ENCODE measurements around the gene DEGS2.

- TF ChIP-seq CTCF (conservative IDR thresholded peaks at IDR 0.05), result no peak
- no peak for TF ChIP-seq EZH2 (IDR thresholded peaks at IDR 0.05; ENCODE audit: low read depth)
Observed at GRCh38 chr14:100145682-100146464, 13.6 kb downstream of the DEGS2 start.
